ENCODE results near the gene GLIS1.

GLIS1 gene

GRCh38 chr1:53683986-53684740 lies 54.8 kb downstream of the GLIS1 start:
- no peak for TF ChIP-seq CTCF (IDR thresholded peaks at IDR 0.05; ENCODE audit: extremely low read depth, missing control alignments)
- no peak for DNase-seq (ENCODE audit: low spot score)

- no peak for DNase-seq (ENCODE audit: low spot score)
- no peak for TF ChIP-seq CTCF (IDR thresholded peaks at IDR 0.05; ENCODE audit: extremely low read depth, missing control alignments)
These were observed 56.1 kb downstream of the GLIS1 start for GRCh38 chr1:53682881-53683280.

GRCh38 chr1:53681977-53682685 lies 56.8 kb downstream of the GLIS1 start:
- no peak for TF ChIP-seq CTCF (IDR thresholded peaks at IDR 0.05; ENCODE audit: extremely low read depth, missing control alignments)
- peak; percentile 61 for DNase-seq (ENCODE audit: low spot score)

GRCh38 chr1:53681351-53681976 lies 57.5 kb downstream of the GLIS1 start:
- no peak for TF ChIP-seq CTCF (IDR thresholded peaks at IDR 0.05; ENCODE audit: extremely low read depth, missing control alignments)

GRCh38 chr1:53680868-53681267 lies 58.1 kb downstream of the GLIS1 start:
- no peak for TF ChIP-seq CTCF (IDR thresholded peaks at IDR 0.05; ENCODE audit: extremely low read depth, missing control alignments)
- DNase-seq (ENCODE audit: low spot score) = no peak

More at GRCh38 chr1:53681351-53681976, 57.5 kb downstream of the GLIS1 start:
- no peak for DNase-seq (ENCODE audit: low spot score)

GRCh38 chr1:53678938-53679825 lies 59.8 kb downstream of the GLIS1 start:
- DNase-seq (ENCODE audit: low spot score) = no peak

More at GRCh38 chr1:53678938-53679825, 59.8 kb downstream of the GLIS1 start:
- TF ChIP-seq CTCF (IDR thresholded peaks at IDR 0.05; ENCODE audit: extremely low read depth, missing control alignments) = no peak

All from GM20000 (cell line).